Measurements from ENCODE around the gene CYP11A1.

CYP11A1 gene

DNA sequence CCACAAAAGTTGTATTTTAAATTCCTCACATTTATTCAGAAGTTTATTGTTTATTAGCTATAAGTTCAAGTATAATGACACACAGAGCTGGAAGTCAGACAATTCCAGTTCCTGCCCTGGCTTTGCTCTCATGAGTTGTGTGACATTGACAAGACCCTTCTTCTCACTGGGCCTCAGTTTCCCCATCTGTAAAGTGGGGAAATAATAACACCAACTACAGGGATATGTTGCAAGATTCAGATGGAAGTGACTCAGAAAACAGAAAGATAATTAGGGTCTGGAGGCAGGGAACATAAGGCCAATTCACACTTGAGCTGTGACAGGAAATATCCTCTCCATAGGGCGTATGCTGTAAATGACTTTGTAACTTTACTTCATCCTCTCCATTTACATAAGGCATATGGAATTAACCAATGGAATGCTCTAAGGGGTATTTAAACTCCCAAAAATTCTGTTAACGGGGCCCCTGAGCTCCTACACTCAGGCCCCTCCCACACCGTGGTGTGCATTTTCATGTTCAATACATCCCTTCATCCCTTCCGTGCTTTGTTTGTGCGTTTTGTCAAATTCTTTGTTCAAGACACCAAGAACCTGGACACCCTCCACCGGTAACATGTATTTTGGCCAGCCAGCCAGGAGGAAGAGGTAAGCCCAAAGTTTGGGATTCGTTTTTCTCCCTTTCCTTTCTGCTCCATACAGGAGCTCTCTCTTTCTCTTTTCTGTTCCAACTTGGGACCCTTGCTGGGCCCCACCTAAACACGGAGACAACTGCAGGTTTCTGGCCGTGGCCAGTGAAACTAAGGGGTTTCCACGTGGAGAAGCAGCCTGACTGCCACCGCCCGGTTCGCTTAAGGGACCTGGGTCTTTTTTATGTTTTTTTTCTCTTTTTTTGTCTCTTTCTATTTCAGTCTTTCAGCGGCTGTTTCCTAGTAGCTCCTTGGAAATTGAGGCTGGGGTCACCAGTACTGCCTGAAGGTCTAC, 16.9 kb downstream of the CYP11A1 start:
- H3K27me3 ChIP-seq (ENCODE audit: insufficient read depth, low read length) = no peaks in the 10 kb centered on the region
- DNase-seq = no peak
- H3K79me1 ChIP-seq (ENCODE audit: low read length) = no peaks in the 10 kb centered on the region
- H3K4me3 ChIP-seq (ENCODE audit: low read depth, low read length) = no peak overlapping the region
- no peak overlapping the region for H3K9ac ChIP-seq (ENCODE audit: low read length)
- no peaks in the 10 kb centered on the region for H3K79me2 ChIP-seq (ENCODE audit: control insufficient read depth, insufficient read depth, low read length, poor library complexity)
- H2BK120ac ChIP-seq (ENCODE audit: insufficient read depth, low read length, poor library complexity) = no peak overlapping the region
- H2AK5ac ChIP-seq (ENCODE audit: low read length) = no peak overlapping the region
- no peak overlapping the region for H2BK5ac ChIP-seq (ENCODE audit: low read depth, low read length, poor library complexity)
- H4K8ac ChIP-seq (ENCODE audit: low read depth, low read length) = no peak overlapping the region
- no peak overlapping the region for H3K27ac ChIP-seq (ENCODE audit: low read depth, low read length)
- H3K4me1 ChIP-seq (ENCODE audit: control insufficient read depth in 1 of 2, insufficient read depth in 2 of 2, low read length in 2 of 2) = peaks cover 0 to 1% of the 10 kb centered on the region in 2 experiments
- H3K4me2 ChIP-seq (ENCODE audit: low read length) = no peak overlapping the region
- H3K4ac ChIP-seq (ENCODE audit: low read depth, low read length) = no peak overlapping the region
- no peak overlapping the region for H3K14ac ChIP-seq (ENCODE audit: low read length)
- WGBS (ENCODE audit: extremely low coverage, insufficient coverage, insufficient read length) = no CpG with 5 or more reads among the region's 14 CpGs
- no peak overlapping the region for H4K12ac ChIP-seq (ENCODE audit: low read depth, low read length)
- H4K91ac ChIP-seq (ENCODE audit: low read depth, low read length) = no peak overlapping the region
- H3K9me3 ChIP-seq (ENCODE audit: insufficient read depth, low read depth, low read length) = no peaks in the 10 kb centered on the region
- no peak overlapping the region for H2AFZ ChIP-seq (ENCODE audit: insufficient read depth, low read length, poor library complexity)
- peaks cover 0 to 2% of the 10 kb centered on the region in 2 experiments for H3K36me3 ChIP-seq (ENCODE audit: control insufficient read depth in 1 of 2, insufficient read depth in 2 of 2, low read length in 2 of 2)
- H3K18ac ChIP-seq (ENCODE audit: low read length) = no peak overlapping the region
- H3K23ac ChIP-seq (ENCODE audit: low read length) = no peak overlapping the region
- H2BK12ac ChIP-seq (ENCODE audit: low read length) = no peak overlapping the region

- H3K36me3 ChIP-seq (ENCODE audit: control insufficient read depth in 1 of 2, insufficient read depth in 2 of 2, low read length in 2 of 2) = peaks cover 0 to 6% of the 10 kb centered on the region in 2 experiments
- no peaks in the 10 kb centered on the region for H3K79me2 ChIP-seq (ENCODE audit: control insufficient read depth, insufficient read depth, low read length, poor library complexity)
- no peak overlapping the region for H2AFZ ChIP-seq (ENCODE audit: insufficient read depth, low read length, poor library complexity)
- no peak overlapping the region for H3K27ac ChIP-seq (ENCODE audit: low read depth, low read length)
- H3K14ac ChIP-seq (ENCODE audit: low read length) = no peak overlapping the region
- peaks cover 4% of the 10 kb centered on the region for H3K79me1 ChIP-seq (ENCODE audit: low read length)
- H4K91ac ChIP-seq (ENCODE audit: low read depth, low read length) = no peak overlapping the region
- no peaks in the 10 kb centered on the region for H3K9me3 ChIP-seq (ENCODE audit: insufficient read depth, low read depth, low read length)
- no CpG with 5 or more reads among the region's 3 CpGs for WGBS (ENCODE audit: extremely low coverage, insufficient coverage, insufficient read length)
- no peak overlapping the region for H3K9ac ChIP-seq (ENCODE audit: low read length)
- H3K23ac ChIP-seq (ENCODE audit: low read length) = no peak overlapping the region
- no peak overlapping the region for H4K12ac ChIP-seq (ENCODE audit: low read depth, low read length)
- H3K4me3 ChIP-seq (ENCODE audit: low read depth, low read length) = no peak overlapping the region
- H2BK12ac ChIP-seq (ENCODE audit: low read length) = no peak overlapping the region
- no peak overlapping the region for H2BK5ac ChIP-seq (ENCODE audit: low read depth, low read length, poor library complexity)
- no peak overlapping the region for H4K8ac ChIP-seq (ENCODE audit: low read depth, low read length)
- H2AK5ac ChIP-seq (ENCODE audit: low read length) = no peak overlapping the region
- H3K18ac ChIP-seq (ENCODE audit: low read length) = no peak overlapping the region
- no peak overlapping the region for H3K4ac ChIP-seq (ENCODE audit: low read depth, low read length)
- DNase-seq = no peak
- no peaks in the 10 kb centered on the region for H3K27me3 ChIP-seq (ENCODE audit: insufficient read depth, low read length)
- H2BK120ac ChIP-seq (ENCODE audit: insufficient read depth, low read length, poor library complexity) = no peak overlapping the region
- H3K4me1 ChIP-seq (ENCODE audit: control insufficient read depth in 1 of 2, insufficient read depth in 2 of 2, low read length in 2 of 2) = peaks cover 6 to 8% of the 10 kb centered on the region in 2 experiments
- no peak overlapping the region for H3K4me2 ChIP-seq (ENCODE audit: low read length)
Measured at GRCh38 chr15:74349241-74349778, 18.1 kb downstream of the CYP11A1 start.

GRCh38 chr15:74347757-74348250, 19.6 kb downstream of the CYP11A1 start:
- Histone ChIP-seq H4K12ac (ENCODE audit: low read depth, low read length) (no peak overlapping the region), H3K79me1 (ENCODE audit: low read length) (peaks cover 4% of the 10 kb centered on the region), H3K18ac (ENCODE audit: low read length) (no peak overlapping the region), H4K8ac (ENCODE audit: low read depth, low read length) (no peak overlapping the region), H3K36me3 (ENCODE audit: control insufficient read depth in 1 of 2, insufficient read depth in 2 of 2, low read length in 2 of 2) (peaks cover 3 to 13% of the 10 kb centered on the region in 2 experiments), H4K91ac (ENCODE audit: low read depth, low read length) (no peak overlapping the region), H3K23ac (ENCODE audit: low read length) (no peak overlapping the region), H3K4ac (ENCODE audit: low read depth, low read length) (no peak overlapping the region), H3K4me1 (ENCODE audit: control insufficient read depth in 1 of 2, insufficient read depth in 2 of 2, low read length in 2 of 2) (peaks cover 6 to 8% of the 10 kb centered on the region in 2 experiments), H3K4me3 (ENCODE audit: low read depth, low read length) (no peak overlapping the region), H3K79me2 (ENCODE audit: control insufficient read depth, insufficient read depth, low read length, poor library complexity) (no peaks in the 10 kb centered on the region), H2BK120ac (ENCODE audit: insufficient read depth, low read length, poor library complexity) (no peak overlapping the region), H3K27me3 (ENCODE audit: insufficient read depth, low read length) (no peaks in the 10 kb centered on the region), H2AK5ac (ENCODE audit: low read length) (no peak overlapping the region), H2AFZ (ENCODE audit: insufficient read depth, low read length, poor library complexity) (no peak overlapping the region), H2BK12ac (ENCODE audit: low read length) (no peak overlapping the region), H3K4me2 (ENCODE audit: low read length) (no peak overlapping the region), H3K9me3 (ENCODE audit: insufficient read depth, low read depth, low read length) (no peaks in the 10 kb centered on the region), H3K27ac (ENCODE audit: low read depth, low read length) (no peak overlapping the region), H3K14ac (ENCODE audit: low read length) (no peak overlapping the region), H2BK5ac (ENCODE audit: low read depth, low read length, poor library complexity) (no peak overlapping the region), H3K9ac (ENCODE audit: low read length) (no peak overlapping the region)
- no CpG with 5 or more reads among the region's 13 CpGs for WGBS (ENCODE audit: extremely low coverage, insufficient coverage, insufficient read length)
- DNase-seq = no peak

DNA sequence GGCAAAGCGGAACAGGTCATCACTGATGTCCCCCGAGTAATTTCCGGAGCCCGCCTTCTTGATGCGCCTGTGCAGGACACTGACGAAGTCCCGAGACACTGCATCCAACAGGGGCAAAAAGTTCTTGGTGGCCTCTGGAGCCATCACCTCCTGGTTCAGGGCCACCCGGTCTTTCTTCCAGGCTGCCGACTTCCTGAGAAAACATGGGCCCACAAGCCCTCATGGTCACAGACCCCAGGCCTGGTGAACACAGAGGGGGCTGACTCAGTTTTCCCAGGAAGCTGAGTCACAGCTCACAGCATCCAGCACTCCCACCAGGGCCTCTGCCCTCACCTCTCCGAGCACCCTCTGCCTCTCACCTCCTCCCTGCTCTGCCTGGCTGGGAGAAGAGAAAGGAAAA, 22.4 kb downstream of the CYP11A1 start:
- H4K91ac ChIP-seq (ENCODE audit: low read depth, low read length) = peak overlapping the region; percentile 45
- H2BK5ac ChIP-seq (ENCODE audit: low read depth, low read length, poor library complexity) = no peak overlapping the region
- no peak overlapping the region for H2BK12ac ChIP-seq (ENCODE audit: low read length)
- no peak for DNase-seq
- no peak overlapping the region for H3K9ac ChIP-seq (ENCODE audit: low read length)
- no peak overlapping the region for H4K12ac ChIP-seq (ENCODE audit: low read depth, low read length)
- peak overlapping the region; percentile 3 for H2AFZ ChIP-seq (ENCODE audit: insufficient read depth, low read length, poor library complexity)
- WGBS (ENCODE audit: extremely low coverage, insufficient coverage, insufficient read length) = no CpG with 5 or more reads among the region's 10 CpGs
- H3K9me3 ChIP-seq (ENCODE audit: insufficient read depth, low read depth, low read length) = no peaks in the 10 kb centered on the region
- H2BK120ac ChIP-seq (ENCODE audit: insufficient read depth, low read length, poor library complexity) = peak overlapping the region; percentile 26
- no peak overlapping the region for H3K18ac ChIP-seq (ENCODE audit: low read length)
- H3K14ac ChIP-seq (ENCODE audit: low read length) = peak overlapping the region; percentile 30
- no peak overlapping the region for H3K27ac ChIP-seq (ENCODE audit: low read depth, low read length)
- H3K27me3 ChIP-seq (ENCODE audit: insufficient read depth, low read length) = no peaks in the 10 kb centered on the region
- H3K4me1 ChIP-seq (ENCODE audit: control insufficient read depth in 1 of 2, insufficient read depth in 2 of 2, low read length in 2 of 2) = peaks cover 6 to 11% of the 10 kb centered on the region in 2 experiments
- H3K4ac ChIP-seq (ENCODE audit: low read depth, low read length) = no peak overlapping the region
- no peak overlapping the region for H2AK5ac ChIP-seq (ENCODE audit: low read length)
- H3K23ac ChIP-seq (ENCODE audit: low read length) = no peak overlapping the region
- peaks cover 3 to 15% of the 10 kb centered on the region in 2 experiments for H3K36me3 ChIP-seq (ENCODE audit: control insufficient read depth in 1 of 2, insufficient read depth in 2 of 2, low read length in 2 of 2)
- H4K8ac ChIP-seq (ENCODE audit: low read depth, low read length) = peak overlapping the region; percentile 30
- H3K4me2 ChIP-seq (ENCODE audit: low read length) = no peak overlapping the region
- no peak overlapping the region for H3K4me3 ChIP-seq (ENCODE audit: low read depth, low read length)
- H3K79me2 ChIP-seq (ENCODE audit: control insufficient read depth, insufficient read depth, low read length, poor library complexity) = no peaks in the 10 kb centered on the region
- H3K79me1 ChIP-seq (ENCODE audit: low read length) = peaks cover 6% of the 10 kb centered on the region

Measured in trophoblast cell (in vitro differentiated cells and primary cell).